ENCODE data around the gene CBX7. TPM values are rescaled to one million over a fixed set of nuclear protein-coding genes. Genes with fewer than 3 reads are reported as not detected.
A peak's percentile ranks its signal among the peaks of the same experiment; 100 is the strongest.

CBX7 gene
- total and polyA plus RNA-seq, 9 of the 15 experiments (the other 6 are each of a cell fraction or from before 2014, with no cell fraction given) = 0.04 to 5.2 (median 2.8) TPM

- TF ChIP-seq ZBTB11 (CRISPR knock-in tag; IDR thresholded peaks at IDR 0.05) (0 out of 6 replicates have a peak, but pooled peaks of 1 of the 3 experiments have one; percentile 28), MECOM (CRISPR knock-in tag; IDR thresholded peaks at IDR 0.05) (peak; percentile 82), JUND (IDR thresholded peaks at IDR 0.05; ENCODE audit: borderline replicate concordance, low read depth, low read length) (peak; percentile 13; the same call in 1 of the 2 replicates), JUND (tag; IDR thresholded peaks at IDR 0.05; ENCODE audit: borderline replicate concordance, low read depth, low read length) (no peak; the same call in 2 of the 3 replicates), GTF2A2 (tag; IDR thresholded peaks at IDR 0.05) (peak; percentile 84), DMBX1 (CRISPR knock-in tag; IDR thresholded peaks at IDR 0.05; ENCODE audit: borderline replicate concordance) (peak; percentile 95), ELF4 (CRISPR knock-in tag; IDR thresholded peaks at IDR 0.05) (peak; percentile 59; the same call in 1 of the 2 replicates), NR2C2 (CRISPR knock-in tag; IDR thresholded peaks at IDR 0.05) (no peak), NR2C2 (tag; IDR thresholded peaks at IDR 0.05) (peak; percentile 50; the same call in 1 of the 2 replicates), ZNF695 (CRISPR knock-in tag; IDR thresholded peaks at IDR 0.05) (no peak), DDX20 (tag; IDR thresholded peaks at IDR 0.05; ENCODE audit: low read depth) (peak; percentile 94)
- TF ChIP-seq, protein P1, sequence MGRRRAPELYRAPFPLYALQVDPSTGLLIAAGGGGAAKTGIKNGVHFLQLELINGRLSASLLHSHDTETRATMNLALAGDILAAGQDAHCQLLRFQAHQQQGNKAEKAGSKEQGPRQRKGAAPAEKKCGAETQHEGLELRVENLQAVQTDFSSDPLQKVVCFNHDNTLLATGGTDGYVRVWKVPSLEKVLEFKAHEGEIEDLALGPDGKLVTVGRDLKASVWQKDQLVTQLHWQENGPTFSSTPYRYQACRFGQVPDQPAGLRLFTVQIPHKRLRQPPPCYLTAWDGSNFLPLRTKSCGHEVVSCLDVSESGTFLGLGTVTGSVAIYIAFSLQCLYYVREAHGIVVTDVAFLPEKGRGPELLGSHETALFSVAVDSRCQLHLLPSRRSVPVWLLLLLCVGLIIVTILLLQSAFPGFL (CRISPR knock-in tag; IDR thresholded peaks at IDR 0.05) = no peak
- TF ChIP-seq, protein P2, sequence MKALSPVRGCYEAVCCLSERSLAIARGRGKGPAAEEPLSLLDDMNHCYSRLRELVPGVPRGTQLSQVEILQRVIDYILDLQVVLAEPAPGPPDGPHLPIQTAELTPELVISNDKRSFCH (CRISPR knock-in tag; IDR thresholded peaks at IDR 0.05) = peak; percentile 70; the same call in 1 of the 2 replicates
- TF ChIP-seq, protein P2 (tag; IDR thresholded peaks at IDR 0.05) = peak; percentile 98
- TF ChIP-seq, protein P3, sequence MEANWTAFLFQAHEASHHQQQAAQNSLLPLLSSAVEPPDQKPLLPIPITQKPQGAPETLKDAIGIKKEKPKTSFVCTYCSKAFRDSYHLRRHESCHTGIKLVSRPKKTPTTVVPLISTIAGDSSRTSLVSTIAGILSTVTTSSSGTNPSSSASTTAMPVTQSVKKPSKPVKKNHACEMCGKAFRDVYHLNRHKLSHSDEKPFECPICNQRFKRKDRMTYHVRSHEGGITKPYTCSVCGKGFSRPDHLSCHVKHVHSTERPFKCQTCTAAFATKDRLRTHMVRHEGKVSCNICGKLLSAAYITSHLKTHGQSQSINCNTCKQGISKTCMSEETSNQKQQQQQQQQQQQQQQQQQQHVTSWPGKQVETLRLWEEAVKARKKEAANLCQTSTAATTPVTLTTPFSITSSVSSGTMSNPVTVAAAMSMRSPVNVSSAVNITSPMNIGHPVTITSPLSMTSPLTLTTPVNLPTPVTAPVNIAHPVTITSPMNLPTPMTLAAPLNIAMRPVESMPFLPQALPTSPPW (CRISPR knock-in tag; IDR thresholded peaks at IDR 0.05) = peak; percentile 16; the same call in 1 of the 2 replicates
- TF ChIP-seq, protein P4, sequence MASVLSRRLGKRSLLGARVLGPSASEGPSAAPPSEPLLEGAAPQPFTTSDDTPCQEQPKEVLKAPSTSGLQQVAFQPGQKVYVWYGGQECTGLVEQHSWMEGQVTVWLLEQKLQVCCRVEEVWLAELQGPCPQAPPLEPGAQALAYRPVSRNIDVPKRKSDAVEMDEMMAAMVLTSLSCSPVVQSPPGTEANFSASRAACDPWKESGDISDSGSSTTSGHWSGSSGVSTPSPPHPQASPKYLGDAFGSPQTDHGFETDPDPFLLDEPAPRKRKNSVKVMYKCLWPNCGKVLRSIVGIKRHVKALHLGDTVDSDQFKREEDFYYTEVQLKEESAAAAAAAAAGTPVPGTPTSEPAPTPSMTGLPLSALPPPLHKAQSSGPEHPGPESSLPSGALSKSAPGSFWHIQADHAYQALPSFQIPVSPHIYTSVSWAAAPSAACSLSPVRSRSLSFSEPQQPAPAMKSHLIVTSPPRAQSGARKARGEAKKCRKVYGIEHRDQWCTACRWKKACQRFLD (CRISPR knock-in tag; IDR thresholded peaks at IDR 0.05) = peak; percentile 92
- TF ChIP-seq, protein P5, sequence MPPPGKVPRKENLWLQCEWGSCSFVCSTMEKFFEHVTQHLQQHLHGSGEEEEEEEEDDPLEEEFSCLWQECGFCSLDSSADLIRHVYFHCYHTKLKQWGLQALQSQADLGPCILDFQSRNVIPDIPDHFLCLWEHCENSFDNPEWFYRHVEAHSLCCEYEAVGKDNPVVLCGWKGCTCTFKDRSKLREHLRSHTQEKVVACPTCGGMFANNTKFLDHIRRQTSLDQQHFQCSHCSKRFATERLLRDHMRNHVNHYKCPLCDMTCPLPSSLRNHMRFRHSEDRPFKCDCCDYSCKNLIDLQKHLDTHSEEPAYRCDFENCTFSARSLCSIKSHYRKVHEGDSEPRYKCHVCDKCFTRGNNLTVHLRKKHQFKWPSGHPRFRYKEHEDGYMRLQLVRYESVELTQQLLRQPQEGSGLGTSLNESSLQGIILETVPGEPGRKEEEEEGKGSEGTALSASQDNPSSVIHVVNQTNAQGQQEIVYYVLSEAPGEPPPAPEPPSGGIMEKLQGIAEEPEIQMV (tag; conservative IDR thresholded peaks at IDR 0.05; ENCODE audit: low read depth) = peak; percentile 63; the same call in 1 of the 2 replicates
Observed at GRCh38 chr22:39108487-39108886, 44.0 kb downstream of the CBX7 start (continued).

Measured in K562 (cell line).